GM12891 (cell line): ENCODE measurements around the gene CCDC136.

Source experiments
- DNase-seq: peaks from one replicate; pipeline ENCODE4 v3.0.0; 2011; ENCODE audit warnings: low spot score; ENCODE audit not compliant: insufficient read length
- FAIRE-seq: peaks from 2 replicates; lab custom pipeline; 2011; peaks lifted over from hg19 to GRCh38; lab: Jason Lieb, UNC
- PAX5 ChIP-seq: IDR thresholded peaks from 2 replicates; pipeline ENCODE4 v1.6.1; 2011; ENCODE audit warnings: low read length, moderate library complexity, mild to moderate bottlenecking; ENCODE audit not compliant: insufficient read depth, severe bottlenecking
- POLR2A ChIP-seq: IDR thresholded peaks from 2 replicates; pipeline ENCODE4 v1.6.1; 2011; ENCODE audit warnings: low read depth, low read length, control low read depth
- POLR2AphosphoS5 ChIP-seq: IDR thresholded peaks from 2 replicates; pipeline ENCODE4 v1.6.1; 2011; ENCODE audit warnings: low read depth, low read length, control low read depth
- POU2F2 ChIP-seq: IDR thresholded peaks from 2 replicates; pipeline ENCODE4 v1.6.1; 2011; ENCODE audit warnings: low read depth, mild to moderate bottlenecking, control low read depth, low read length, moderate library complexity
- SPI1 ChIP-seq: IDR thresholded peaks from 2 replicates; pipeline ENCODE4 v1.6.1; 2011; ENCODE audit warnings: low read depth, low read length, control low read depth
- TAF1 ChIP-seq: IDR thresholded peaks from 2 replicates; pipeline ENCODE4 v1.6.1; 2011; ENCODE audit warnings: low read depth, low read length, control low read depth

CCDC136 gene

GRCh38 chr7:128812514-128813168 is 20.9 kb downstream of the CCDC136 start:
- no peak for FAIRE-seq
- no peak for DNase-seq
- TF ChIP-seq TAF1 = no peak

GRCh38 chr7:128814499-128814898 is 22.7 kb downstream of the CCDC136 start:
- FAIRE-seq (no peak), DNase-seq (no peak)
- TF ChIP-seq POLR2AphosphoS5 (no peak), POLR2A (no peak), TAF1 (no peak), POU2F2 (no peak), SPI1 (no peak), PAX5 (no peak)

- DNase-seq (no peak), FAIRE-seq (no peak)
- TF ChIP-seq POU2F2 = no peak
- TF ChIP-seq SPI1 = peak; percentile 42; the same call in 1 of the 2 replicates
Measured at GRCh38 chr7:128815289-128815942, 23.6 kb downstream of the CCDC136 start.

GRCh38 chr7:128818694-128819093 is 26.9 kb downstream of the CCDC136 start:
- no peak for DNase-seq
- FAIRE-seq = no peak
- TF ChIP-seq PAX5 (no peak), SPI1 (no peak), POLR2A (no peak), POLR2AphosphoS5 (no peak), TAF1 (no peak), POU2F2 (no peak)

- TF ChIP-seq PAX5 = no peak
- TF ChIP-seq POLR2AphosphoS5 = no peak
- no peak for TF ChIP-seq POU2F2
- no peak for TF ChIP-seq TAF1
- no peak for TF ChIP-seq SPI1
- no peak for TF ChIP-seq POLR2A
- DNase-seq = no peak
- no peak for FAIRE-seq
Measured at GRCh38 chr7:128821724-128822123, 30.0 kb downstream of the CCDC136 start.

- TF ChIP-seq POU2F2 = no peak
- FAIRE-seq (no peak), DNase-seq (no peak)
Measured at GRCh38 chr7:128826512-128826911, 34.7 kb downstream of the CCDC136 start.

- no peak for TF ChIP-seq PAX5
- TF ChIP-seq POLR2A = no peak
- TF ChIP-seq TAF1 = no peak
- no peak for TF ChIP-seq SPI1
- no peak for TF ChIP-seq POU2F2
- TF ChIP-seq POLR2AphosphoS5 = no peak
- DNase-seq = no peak
- no peak for FAIRE-seq
Measured at GRCh38 chr7:128826916-128827247, 35.1 kb downstream of the CCDC136 start.

- TF ChIP-seq PAX5 (no peak), TAF1 (no peak), SPI1 (no peak)
- FAIRE-seq (no peak), DNase-seq (no peak)
Measured at GRCh38 chr7:128827248-128827958, 35.6 kb downstream of the CCDC136 start.

GRCh38 chr7:128827971-128828711 is 36.4 kb downstream of the CCDC136 start:
- TF ChIP-seq POU2F2 (no peak), PAX5 (no peak), SPI1 (no peak), POLR2AphosphoS5 (no peak)
- FAIRE-seq = no peak
- DNase-seq = no peak

- no peak for TF ChIP-seq PAX5
- TF ChIP-seq TAF1 = no peak
- no peak for TF ChIP-seq POU2F2
- TF ChIP-seq POLR2A = no peak
- TF ChIP-seq SPI1 = no peak
- no peak for TF ChIP-seq POLR2AphosphoS5
- DNase-seq (no peak), FAIRE-seq (no peak)
Measured at GRCh38 chr7:128829391-128830166, 37.8 kb downstream of the CCDC136 start.
